RKO (cell line): Measurements from ENCODE around the gene C11orf52.
A peak's percentile ranks its signal among the peaks of the same experiment; 100 is the strongest.
"Not testable (repeated sequence)": the region's sequence is repeated elsewhere in the genome, so short reads cannot be mapped to it uniquely, and the experiment has no call there.

Source experiments
- DNase-seq: peaks from one replicate; pipeline ENCODE4 v3.0.0-alpha.2; 2016; ENCODE audit warnings: low spot score

The C11orf52 gene

DNA sequence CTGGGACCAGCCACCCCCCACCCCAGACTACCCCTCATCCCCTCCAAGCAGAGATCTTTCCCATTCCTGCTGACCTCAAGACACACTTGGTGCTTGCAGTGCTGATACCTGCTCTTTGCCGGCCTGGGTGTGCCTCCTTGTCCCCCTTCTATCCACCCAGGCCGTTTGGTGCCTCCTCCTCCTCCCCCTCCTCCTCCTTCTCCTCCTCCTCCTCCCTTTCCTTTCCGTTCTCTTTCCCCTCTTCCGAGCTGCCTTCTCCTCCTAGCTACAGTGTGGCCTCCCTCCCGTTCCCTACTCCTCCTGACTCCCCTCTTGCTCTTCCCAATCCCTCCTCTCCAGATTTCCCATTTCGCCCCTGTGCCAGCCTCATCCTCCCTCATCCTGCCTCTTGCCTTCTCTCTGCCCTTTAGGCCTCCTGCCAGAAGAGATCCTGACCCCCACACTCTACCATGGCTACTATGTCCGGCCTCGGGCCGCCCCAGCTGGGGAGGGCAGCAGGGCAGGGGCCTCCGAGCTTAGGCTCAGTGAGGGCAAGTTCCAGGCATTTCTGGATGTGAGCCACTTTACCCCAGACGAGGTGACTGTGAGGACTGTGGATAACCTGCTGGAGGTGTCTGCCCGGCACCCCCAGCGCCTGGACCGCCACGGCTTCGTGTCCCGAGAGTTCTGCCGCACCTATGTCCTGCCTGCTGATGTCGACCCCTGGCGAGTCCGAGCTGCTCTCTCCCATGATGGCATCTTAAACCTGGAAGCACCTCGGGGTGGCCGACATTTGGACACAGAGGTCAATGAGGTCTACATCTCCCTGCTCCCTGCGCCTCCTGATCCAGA, 5.5 kb upstream of the C11orf52 start:
- DNase-seq: no peak

DNA sequence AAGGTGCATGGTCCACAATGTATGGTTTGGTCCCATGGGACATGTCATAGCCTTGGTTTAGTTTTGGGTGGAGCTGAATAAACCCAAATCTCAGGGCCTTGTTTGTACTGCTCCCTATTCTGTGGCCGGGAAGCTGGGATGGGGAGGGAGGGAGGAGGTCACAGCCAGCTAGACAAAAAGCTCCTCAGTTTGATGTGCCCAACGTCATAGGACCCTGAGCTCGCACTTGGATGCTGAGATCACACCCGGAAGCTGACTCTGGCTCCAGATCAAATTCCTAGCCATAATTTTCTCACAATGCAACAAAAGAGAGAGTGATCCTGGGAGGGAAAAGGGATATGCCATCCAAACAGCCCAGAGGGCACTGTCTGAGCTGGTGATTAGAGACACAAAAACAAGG, 4.7 kb upstream of the C11orf52 start:
- no peak for DNase-seq

DNA sequence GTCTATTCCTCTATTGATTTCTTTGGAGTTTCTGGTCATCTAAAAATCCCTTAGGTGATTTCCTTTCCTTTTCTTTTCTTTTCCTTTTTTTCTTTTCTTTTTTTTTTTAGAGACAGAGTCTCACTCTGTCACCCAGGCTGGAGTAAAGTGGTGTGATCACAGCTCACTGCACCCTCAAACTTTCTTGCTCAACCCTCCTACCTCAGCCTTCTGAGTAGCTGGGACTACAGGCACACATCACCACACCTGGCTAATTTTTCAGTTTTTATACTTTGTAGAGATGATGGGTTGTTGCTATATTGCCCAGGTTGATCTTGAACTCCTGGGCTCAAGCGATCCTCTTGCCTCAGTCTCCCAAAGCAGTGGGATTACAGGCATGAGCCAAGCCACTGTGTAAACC, 1.9 kb upstream of the C11orf52 start:
- DNase-seq: no peak

DNA sequence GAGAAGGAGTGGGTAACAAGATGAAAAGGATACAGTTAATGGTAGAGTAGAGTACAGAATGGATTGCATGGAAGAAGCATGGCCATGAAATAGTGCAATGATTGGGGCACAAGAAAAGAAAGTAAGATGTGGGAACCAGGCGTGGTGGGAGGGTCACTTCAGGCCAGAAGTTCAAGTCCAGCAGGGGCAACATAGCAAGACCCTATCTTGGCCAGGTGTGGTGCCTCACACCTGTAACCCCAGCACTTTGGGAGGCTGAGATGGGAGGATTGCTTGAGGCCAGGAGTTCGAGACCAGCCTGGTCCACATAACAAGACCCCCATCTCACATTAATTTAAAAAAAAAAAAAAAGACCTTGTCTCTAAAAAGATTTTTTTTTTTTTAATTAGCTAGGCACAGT, 1.4 kb upstream of the C11orf52 start:
- no peak for DNase-seq

DNA sequence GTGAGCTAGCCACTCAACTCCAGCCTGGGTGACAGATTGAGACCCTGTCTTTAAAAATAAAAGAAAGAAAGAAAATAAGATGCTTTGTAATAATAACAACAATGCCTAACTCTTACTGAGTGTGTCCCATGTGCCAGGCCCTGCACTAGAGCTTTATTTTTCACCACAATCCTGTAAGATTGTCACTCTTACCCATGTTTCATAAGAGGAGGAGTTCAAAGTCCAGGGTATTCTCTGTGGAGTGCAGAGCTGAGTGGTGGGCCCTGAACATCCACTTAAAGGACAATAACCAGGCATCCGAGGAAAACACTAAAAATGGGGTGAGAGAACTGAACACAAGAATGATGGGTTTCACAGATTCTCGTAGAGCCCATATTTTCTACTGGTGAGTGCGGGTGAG, 925 bp upstream of the C11orf52 start:
- no peak for DNase-seq

DNA sequence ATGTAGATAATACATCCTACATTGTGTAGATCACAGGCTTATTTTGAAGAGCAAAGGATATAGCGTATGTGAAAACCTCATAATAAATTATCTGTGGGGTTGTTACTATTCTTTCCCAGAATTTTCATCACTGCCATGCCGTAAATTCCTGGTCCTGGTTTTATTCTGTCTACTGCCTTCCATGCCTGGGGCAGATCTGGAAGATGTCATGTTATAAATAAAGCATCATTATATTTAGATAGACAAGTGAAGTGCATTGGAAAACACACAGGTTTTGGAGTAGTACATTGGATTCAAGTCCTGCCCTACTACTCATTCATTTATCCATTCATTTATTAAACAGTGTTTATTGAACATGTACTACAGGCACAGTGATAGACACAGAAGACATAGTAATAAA, 2.2 kb downstream of the C11orf52 start:
- DNase-seq: no peak

DNA sequence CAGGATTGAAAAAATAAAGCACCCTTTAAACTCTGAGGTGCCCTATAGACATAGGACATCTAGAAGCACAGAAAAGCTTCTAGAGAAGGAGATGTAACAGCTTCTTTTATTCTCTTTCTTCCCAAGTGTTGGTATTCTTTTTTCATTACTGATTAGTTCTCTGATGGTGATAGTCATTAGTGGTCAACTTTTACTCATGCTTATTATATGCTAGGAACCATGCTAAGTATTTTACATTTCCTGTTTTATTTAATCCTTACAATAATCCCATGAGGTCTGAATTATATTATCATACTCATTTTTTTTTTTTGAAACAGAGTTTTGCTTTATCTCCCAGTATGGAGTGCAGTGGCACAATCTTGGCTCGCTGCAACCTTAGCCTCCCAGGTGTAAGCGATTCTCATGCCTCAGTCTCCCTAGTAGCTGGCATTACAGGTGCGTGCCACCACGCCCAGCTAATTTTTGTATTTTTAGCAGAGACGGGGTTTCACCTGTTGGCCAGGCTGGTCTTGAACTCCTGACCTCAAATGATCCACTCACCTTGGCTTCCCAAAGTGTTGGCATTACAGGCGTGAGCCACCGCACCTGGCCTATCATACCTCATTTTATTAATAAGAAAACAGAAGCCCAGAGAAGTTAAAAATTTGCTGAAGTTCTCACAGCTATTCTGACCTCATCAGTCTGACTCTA, 3.0 kb downstream of the C11orf52 start:
- no peak for DNase-seq

DNA sequence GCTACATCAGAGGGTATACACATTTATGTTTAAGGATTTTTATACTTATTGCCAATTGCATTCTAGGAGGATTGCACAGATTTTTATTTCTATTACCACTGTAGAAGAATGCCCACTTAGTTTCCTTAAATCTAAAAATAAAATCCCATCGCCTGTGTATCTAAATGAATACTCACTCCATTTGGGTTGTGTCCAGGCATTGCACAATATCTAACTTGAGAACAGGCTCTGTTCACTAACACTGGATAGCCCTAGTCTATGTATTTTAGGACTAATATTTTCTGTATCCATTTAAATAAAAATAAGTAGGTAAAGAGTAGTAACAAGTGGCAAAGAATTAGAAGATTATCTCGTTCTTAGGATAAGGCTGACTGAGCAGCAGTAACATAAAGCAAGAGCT, 4.1 kb downstream of the C11orf52 start:
- no peak for DNase-seq

DNA sequence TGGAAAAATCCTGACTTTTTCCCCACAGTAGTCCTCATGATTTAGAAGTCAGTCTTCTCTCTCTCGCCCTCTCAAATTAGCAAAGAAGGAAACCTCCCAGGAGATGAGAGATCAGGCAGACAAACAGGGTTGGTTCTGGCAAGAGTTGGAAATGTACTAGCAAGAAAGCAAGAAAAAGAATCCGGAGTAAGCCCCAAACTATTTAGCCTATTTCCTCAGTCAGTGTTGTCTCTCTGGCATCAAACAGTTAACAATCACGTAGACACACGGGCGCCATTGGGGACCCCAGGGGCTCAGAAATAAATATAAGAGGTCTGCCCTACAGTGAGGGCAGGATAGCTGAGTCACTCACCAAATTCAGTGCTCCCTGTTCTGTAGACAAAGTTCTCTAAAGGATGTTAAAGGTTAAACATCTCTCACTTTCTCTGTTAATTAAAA, 4.7 kb downstream of the C11orf52 start:
- no peak for DNase-seq

DNA sequence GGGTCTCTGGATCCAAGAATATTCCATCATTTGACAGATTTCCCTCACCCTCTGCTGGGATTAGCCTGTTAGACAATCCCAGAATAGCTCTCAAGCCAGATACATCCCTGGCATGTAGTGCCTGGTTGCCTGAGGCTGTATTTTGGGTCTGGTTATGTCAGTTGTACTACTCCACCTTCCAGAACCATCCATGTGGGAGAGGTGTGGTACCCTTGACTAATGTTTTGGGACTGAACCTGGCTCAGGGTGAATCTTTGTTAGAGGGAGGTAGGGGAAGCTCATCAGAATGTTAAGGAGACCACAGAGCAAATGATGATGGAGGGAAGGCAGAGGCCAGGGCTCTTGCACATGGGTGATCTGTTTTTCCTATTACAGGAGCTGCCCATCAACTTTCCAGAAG, 5.2 kb downstream of the C11orf52 start:
- DNase-seq: no peak

DNA sequence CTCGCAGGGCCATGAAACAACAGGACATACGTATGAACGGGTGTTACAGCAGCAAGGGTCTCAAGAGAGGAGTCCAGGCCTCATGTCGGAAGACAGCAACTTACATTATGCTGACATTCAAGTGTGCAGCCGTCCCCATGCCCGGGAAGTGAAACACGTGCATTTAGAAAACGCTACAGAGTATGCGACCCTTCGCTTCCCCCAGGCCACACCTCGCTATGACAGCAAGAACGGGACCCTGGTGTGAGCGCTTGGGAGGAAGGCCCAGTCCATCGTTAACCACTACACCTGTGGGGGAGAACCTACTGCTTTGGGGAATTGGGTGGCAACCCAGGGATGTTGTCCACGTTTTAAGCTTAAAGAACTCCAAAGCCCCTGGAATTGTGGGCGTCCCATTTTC, 7.2 kb downstream of the C11orf52 start:
- DNase-seq: no peak

DNA sequence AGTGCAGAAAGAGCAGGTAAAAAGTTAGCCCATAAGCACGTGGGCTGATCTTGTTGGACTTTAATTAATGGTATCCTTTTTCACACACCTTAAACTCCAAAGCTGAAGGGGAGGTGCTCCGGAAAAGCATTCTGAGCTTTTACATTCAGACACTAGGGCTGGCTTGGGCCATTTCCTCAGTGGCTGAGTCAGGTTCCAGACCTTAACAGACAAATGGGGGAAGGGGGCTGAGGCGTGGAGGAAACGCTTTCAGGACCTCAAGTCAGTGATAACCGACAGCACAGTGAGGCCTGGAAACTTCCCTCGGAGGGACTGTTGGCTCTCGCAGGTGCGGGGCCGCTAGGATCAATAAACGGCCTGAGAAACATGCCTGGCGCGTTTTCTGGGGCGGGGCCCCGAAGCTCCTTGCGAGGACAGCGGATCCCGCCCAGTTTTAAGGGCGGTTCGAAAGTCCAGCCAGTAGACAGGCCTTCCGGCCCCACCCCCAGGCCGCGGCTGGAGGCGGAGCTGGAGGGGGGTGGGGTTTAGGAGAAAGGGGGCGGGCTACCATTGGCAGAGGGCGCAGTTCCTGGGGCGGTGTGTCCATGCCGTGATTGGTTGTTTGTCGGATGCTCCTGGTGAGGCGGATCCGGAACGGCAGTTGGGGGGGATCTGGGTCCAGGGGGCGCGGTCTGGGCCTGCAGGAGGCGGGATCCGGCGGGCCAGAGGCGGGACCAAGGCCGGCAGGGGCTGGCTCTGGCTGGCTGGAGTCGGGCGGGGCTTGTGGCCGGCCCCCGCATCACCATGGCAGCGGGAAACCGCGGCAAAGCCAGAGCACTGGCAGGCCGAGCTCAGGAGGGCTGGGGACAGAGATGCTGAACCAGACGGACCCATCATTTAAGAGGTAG, 8.0 kb downstream of the C11orf52 start:
- peak; percentile 95 for DNase-seq

DNA sequence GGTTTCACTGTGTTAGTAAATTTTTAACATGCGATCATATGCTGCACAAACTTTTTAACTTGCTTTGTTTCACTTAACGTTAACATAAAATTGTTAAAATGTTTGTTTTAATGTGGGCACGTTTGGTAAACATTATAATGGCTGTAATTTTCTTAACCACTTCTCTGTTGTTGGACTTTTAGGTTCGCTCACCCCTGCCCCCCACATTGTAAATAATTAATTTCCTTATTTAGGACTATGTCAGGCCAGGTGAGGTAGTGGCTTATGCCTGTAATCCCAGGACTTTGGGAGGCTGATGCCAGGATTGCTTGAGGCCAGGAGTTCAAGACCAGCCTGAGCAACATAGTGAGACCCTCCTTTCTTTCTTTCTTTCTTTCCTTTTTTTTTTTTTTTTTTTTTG, 11.8 kb downstream of the C11orf52 start:
- no peak for DNase-seq

DNA sequence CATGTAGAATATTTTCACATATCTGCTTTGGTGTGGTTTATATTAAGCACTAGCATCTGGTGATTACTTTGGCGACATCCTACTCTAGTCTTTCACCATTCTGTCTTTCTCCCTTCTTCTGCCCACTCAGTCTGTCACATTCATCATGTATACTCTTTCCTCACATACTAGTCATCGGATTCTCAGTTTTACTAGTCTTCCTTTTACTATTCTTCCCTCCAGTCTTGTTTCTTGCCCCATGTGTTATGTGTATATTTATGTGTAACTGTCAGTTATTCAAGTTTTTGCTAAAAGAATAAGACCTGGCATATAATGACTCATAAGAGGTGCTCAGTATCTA, 13.9 kb downstream of the C11orf52 start:
- DNase-seq: no peak

DNA sequence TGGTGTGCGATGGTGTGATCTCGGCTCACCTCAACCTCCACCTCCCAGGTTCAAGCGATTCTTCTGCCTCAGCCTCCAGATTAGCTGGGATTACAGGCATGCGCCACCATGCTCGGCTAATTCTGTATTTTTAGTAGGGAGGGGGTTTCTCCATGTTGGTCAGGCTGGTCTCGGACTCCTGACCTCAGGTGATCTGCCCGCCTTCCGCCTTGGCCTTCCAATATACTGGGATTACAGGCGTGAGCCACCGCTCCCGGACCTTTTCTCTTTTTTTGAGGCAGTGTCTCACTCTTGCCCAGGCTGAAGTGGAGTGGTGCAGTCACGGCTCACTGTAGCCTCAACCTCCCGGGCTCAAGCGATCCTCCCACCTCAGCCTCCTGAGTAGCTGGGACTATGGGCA, 14.5 kb downstream of the C11orf52 start:
- not testable (repeated sequence) for DNase-seq

DNA sequence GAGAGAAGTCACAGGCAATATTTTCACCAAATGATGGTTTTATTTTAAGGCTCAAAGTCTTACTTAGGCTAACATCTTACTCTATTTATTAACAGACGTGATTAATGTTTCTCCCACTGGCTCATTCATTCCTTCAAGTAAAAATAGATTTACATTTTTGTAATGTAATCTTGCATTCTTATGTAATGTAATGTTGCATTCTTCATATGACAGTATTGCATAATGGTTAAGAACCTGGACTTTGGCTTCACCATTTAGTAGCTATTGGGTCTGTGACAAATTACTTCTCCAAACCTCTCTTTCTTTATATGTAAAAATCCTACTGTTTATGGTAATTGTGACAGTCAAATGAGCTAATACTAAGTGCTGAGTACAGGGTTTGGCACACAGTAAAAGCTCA, 15.2 kb downstream of the C11orf52 start:
- no peak for DNase-seq

DNA sequence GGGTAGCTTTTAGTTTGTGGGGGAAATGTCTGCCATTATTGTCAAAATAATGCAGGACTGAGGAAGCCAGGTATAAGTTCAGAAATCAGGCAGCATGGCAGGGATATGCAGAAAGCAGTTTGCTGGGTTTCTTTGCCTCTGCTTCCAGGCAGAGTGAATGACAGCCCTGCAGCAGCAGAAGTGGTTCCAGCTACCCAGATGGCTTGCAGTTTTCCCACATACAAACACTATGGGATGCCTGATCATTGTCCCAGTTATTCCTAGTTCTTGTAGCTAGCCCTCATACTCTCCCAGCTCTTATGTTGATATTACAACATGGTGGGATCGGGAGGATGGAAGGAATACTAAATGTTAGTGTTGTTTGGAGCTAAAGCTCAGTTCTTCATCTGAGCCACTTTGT, 15.6 kb downstream of the C11orf52 start:
- DNase-seq: no peak

DNA sequence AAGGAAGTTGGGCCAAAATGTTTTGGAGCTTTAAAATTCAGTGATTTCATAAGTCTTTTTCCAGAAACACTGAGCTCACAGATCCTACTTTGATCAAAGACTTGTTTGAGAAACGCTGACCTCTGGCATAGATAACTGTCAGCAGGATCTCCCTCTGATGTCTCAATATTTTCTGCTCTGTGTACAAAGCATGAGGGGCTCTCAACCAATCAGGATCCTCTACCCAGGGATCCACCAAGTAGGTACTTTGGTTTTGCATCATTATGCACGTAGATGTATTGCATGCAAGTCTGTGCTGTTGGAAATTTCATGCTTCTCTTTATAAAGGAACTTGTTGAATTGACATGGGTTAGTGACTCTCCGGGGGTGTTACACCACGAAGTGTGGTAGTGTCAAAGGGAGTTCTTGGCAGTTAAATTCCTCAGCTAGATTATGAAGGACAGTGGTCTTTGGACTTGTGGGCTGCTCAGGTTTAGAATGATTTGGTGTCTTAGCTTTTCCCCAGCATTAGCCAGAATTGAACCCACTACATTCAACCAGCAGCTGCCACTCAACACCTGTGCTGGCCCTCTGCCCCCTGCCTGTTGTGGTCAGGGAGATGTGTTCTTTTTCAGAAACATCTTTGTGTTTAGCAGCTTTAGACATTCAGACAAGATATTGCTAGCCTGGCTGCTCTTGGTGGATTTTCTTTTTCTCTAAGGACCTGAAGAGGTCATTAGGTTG, 16.8 kb downstream of the C11orf52 start:
- no peak for DNase-seq

DNA sequence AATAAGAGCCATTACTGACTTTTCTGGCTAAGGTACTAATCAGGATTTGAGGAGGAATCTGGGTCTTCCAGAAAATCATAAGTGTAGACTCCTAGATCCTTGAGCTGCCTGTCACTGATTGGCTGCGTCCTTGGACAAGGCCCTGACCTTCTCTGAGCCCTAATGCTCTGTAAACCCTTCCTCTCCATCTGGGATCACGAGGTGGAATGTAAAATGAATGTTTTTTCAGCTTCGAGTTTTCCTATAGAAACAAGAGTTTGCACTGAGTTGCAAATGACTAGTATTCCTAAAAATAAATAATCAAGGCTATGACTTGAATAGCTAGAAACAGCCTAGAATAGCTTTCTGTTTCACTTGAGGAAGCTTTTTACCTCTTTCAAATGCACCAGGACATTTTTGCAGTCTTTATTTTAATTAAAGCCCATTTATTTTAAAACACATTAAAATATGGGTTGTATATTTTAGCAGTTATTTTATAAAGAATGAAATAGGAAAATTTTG, 17.4 kb downstream of the C11orf52 start:
- no peak for DNase-seq

DNA sequence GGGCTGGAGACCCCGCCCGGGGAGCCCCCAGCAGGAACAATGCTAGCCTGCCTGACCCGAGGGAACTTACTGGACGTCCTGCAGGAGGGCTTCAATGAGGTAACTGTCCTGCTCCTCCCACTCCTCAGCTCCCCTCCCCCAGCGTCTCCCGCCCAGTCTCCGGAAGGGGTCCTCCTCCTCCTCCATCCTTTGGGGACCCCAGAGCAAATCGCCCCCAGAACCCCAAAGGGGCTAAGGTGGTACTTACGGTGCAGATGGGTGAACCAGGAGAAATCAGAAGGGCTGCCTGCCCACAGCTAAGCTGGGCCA, 18.7 kb downstream of the C11orf52 start:
- DNase-seq: no peak

DNA sequence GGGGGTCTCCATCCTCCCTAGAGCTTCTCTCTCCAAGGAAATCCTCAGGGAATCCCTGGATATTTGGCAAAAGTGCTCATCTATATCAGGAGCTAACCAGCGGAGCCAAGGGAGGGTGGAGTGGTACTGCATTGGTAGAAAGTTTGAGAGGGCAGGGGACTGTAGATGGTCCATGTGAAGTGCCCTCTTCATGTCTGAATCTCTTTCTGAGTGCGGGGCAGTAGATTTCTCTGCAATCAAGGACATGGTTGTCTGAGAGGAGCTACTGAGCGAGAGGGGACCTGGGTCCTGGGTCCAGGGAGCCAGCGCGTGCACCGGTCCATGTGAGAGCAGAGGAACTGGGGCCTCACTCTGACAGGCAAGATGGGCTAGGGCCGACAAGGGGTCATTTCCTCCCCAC, 19.1 kb downstream of the C11orf52 start:
- DNase-seq: no peak

DNA sequence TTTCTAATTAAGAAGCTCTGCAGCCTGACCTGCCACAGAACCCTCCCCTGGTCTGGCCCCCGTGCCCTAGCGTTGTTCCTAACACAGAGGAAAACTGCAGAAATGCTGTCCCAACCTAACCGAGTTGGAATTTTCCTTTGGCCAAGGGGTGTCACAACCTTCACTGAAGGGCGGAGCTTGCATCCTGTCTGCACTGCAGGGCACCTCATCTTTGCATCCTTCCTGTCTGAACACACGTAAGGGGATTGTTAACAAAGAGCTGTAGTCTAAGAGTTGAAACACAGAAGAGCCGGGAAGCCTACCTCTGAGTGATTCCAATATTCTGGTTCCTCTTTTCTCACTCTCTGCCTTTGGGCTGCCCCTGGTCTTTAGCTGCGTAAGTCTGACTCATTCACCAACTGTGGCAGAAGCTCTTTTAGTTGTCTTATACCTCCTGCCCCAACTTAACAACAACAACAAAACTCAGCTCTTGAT, 20.0 kb downstream of the C11orf52 start:
- DNase-seq: peak; percentile 15
